A549 (cell line): ENCODE results near the gene CTU1.

Experiments used
- CTCF ChIP-seq: fragments of >200 bp; sonication (Bioruptor Twin); formaldehyde crosslinking; IDR thresholded peaks from 3 replicates; pipeline ENCODE4 v1.5.1; 2016
- E2F6 ChIP-seq: IDR thresholded peaks from 2 replicates; pipeline ENCODE4 v1.6.1; 2012; ENCODE audit warnings: low read depth, borderline replicate concordance
- EP300 ChIP-seq, 2 experiments: fragments of >200 bp; sonication (Bioruptor Twin); formaldehyde crosslinking; IDR thresholded peaks; 2 replicates in 1 of 2; 3 replicates in 1 of 2; pipeline ENCODE4 v1.6.1; 2016 to 2017
- GATA3 ChIP-seq: IDR thresholded peaks from 2 replicates; pipeline ENCODE4 v1.6.1; 2012; ENCODE audit warnings: borderline replicate concordance
- KDM1A ChIP-seq: fragments of 200-600 bp; sonication (generic); IDR thresholded peaks from 2 replicates; pipeline ENCODE4 v1.6.1; 2016; ENCODE audit warnings: low read depth, mild to moderate bottlenecking
- MAFK ChIP-seq: fragments of 450-650 bp; IDR thresholded peaks from 2 replicates; pipeline ENCODE4 v1.6.1; 2014; ENCODE audit not compliant: partially characterized antibody
- MAX ChIP-seq: IDR thresholded peaks from 2 replicates; pipeline ENCODE4 v1.6.1; 2012
- MAZ ChIP-seq: fragments of 150-350 bp; IDR thresholded peaks from 2 replicates; pipeline ENCODE4 v1.6.1; 2014; ENCODE audit warnings: antibody characterized with exemption, low read depth, low read length, borderline replicate concordance
- MYC ChIP-seq: IDR thresholded peaks from 2 replicates; pipeline ENCODE4 v1.6.1; 2012; ENCODE audit warnings: mild to moderate bottlenecking, inconsistent platforms, low read length, improper control_type of control experiment, borderline replicate concordance
- POLR2A ChIP-seq: IDR thresholded peaks from 2 replicates; pipeline ENCODE4 v1.6.1; 2012; ENCODE audit warnings: mild to moderate bottlenecking, low read length
- POLR2AphosphoS2 ChIP-seq: conservative IDR thresholded peaks from 2 replicates; pipeline ENCODE4 v1.6.1; 2012; ENCODE audit warnings: low read length, improper control_type of control experiment, inconsistent platforms
- RNF2 ChIP-seq: fragments of 200-600 bp; sonication (generic); IDR thresholded peaks from 2 replicates; pipeline ENCODE4 v1.6.1; 2016; ENCODE audit warnings: low read depth, mild to moderate bottlenecking, antibody characterized with exemption, moderate library complexity, borderline replicate concordance

GRCh38 chr19:51060336-51060735 lies 47.9 kb downstream of the CTU1 start:
- TF ChIP-seq CTCF (no peak), POLR2AphosphoS2 (no peak), MAX (no peak), MAFK (no peak), MYC (no peak), EP300 (IDR thresholded peaks at IDR 0.05) (no peak), KDM1A (no peak), E2F6 (no peak), GATA3 (no peak), RNF2 (no peak), POLR2A (no peak), MAZ (no peak)
